ENCODE results near the gene PALM.

- TF ChIP-seq, protein P1, sequence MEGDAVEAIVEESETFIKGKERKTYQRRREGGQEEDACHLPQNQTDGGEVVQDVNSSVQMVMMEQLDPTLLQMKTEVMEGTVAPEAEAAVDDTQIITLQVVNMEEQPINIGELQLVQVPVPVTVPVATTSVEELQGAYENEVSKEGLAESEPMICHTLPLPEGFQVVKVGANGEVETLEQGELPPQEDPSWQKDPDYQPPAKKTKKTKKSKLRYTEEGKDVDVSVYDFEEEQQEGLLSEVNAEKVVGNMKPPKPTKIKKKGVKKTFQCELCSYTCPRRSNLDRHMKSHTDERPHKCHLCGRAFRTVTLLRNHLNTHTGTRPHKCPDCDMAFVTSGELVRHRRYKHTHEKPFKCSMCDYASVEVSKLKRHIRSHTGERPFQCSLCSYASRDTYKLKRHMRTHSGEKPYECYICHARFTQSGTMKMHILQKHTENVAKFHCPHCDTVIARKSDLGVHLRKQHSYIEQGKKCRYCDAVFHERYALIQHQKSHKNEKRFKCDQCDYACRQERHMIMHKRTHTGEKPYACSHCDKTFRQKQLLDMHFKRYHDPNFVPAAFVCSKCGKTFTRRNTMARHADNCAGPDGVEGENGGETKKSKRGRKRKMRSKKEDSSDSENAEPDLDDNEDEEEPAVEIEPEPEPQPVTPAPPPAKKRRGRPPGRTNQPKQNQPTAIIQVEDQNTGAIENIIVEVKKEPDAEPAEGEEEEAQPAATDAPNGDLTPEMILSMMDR (conservative IDR thresholded peaks at IDR 0.05; ENCODE audit: low read depth, low read length): no peak
- TF ChIP-seq EZH2 (IDR thresholded peaks at IDR 0.05; ENCODE audit: low read length, unreplicated experiment) (no peak), EZH2phosphoT487 (IDR thresholded peaks at IDR 0.05; ENCODE audit: borderline replicate concordance, low read length) (no peak)
Observed at GRCh38 chr19:690203-690602, 18.5 kb upstream of the PALM start.

All from PC-3 (cell line).